Stimulated activated CD4-positive, alpha-beta T cell treated with anti-CD3 and anti-CD28 coated beads, TNF-alpha, amount 100 ng/mL, for 4 hours (primary cell): Measurements from ENCODE around the gene LRRC63.
"Not testable (repeated sequence)": the region's sequence is repeated elsewhere in the genome, so short reads cannot be mapped to it uniquely, and the experiment has no call there.

Experiments used
- DNase-seq, 3 experiments: peaks; one replicate each; pipeline ENCODE4 v3.0.0-alpha.2; 2020; ENCODE audit warnings: low read depth in 3 of 3

Gene LRRC63, protein sequence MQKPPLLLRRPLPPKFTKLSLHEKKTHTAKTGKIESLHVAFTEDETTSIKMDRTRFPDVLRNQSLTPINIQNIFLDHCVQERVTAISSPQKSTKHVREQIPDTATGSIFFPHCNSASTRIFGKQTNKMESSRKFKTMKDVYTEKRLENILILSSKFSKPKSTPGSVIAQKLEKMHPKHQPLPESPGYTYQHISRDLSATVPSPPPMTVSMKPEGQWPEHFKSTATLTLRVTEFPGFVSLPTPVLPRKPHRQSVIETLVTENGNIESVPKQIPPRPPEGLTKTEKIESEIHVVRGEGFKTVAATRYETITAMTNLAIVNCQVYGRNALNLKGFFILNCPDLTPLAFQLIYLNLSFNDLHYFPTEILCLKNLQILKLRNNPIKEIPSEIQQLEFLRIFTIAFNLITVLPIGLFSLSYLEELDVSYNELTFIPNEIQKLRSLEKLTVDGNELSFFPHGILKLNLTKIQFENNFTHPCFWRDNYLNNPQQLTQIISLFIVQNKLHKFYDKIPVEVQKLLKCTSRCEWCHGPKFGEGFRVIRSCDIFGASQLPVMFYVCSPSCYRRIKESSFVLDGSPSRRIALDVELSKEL

DNA sequence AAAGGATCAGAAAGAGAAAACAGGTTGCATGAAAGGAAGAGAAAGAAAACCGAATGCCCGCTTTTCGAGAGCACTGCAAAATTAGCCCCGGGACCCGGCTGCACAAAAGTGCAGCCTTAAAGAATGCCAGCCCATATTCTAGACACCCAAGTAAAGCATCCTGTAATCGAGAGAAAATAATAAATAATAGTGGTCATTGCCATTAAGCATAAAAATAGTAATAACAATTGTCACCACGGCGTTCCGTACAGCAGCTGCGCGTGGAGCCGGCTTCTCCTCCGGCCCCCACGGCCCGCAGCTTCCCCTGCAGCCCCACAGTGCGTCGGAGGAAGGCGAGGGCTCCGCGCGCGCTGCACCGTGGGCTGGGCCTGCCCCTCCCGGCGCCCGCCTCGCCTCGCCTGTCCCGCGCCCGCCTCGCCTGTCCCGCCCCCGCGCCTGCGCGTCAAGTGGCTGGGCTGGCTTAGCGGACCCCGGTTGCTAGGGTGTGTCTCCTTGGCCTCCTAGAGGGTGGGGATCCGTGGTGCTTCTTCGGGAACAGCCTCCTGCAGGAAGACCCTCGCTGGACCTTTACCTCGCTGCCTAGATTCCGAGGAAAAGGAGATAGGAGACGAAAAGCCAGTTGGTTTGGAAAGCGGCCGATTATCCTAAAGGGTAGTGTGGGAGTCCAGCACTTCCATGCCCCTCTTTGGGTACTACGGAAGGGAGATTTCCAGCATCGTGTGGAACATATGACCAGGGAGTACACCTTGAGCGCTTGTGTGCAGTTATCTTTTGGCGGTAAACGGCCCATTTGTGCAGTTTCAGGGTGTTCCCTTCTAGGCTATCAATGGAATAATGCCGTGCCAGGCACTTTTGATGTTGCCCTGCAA lies at the start of gene LRRC63:
TSS of gene LRRC63 (plus strand) at position 446 of the 869 bp plus-strand sequence. CDS start 1,107 bp downstream, outside the sequence.
- peak; percentile 67 to 70 (median 68) for DNase-seq

DNA sequence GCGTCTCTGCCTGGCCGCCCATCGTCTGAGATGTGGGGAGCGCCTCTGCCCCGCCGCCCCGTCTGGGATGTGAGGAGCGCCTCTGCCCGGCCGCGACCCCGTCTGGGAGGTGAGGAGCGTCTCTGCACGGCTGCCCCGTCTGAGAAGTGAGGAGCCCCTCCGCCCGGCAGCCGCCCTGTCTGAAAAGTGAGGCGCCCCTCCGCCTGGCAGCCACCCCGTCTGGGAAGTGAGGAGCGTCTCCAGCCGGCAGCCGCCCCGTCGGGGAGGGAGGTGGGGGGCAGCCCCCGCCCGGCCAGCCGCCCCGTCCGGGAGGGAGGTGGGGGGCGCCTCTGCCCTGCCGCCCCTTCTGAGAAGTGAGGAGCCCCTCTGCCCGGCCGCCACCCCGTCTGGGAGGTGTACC lies 49.0 kb upstream of the LRRC63 start:
- not testable (repeated sequence) for DNase-seq

DNA sequence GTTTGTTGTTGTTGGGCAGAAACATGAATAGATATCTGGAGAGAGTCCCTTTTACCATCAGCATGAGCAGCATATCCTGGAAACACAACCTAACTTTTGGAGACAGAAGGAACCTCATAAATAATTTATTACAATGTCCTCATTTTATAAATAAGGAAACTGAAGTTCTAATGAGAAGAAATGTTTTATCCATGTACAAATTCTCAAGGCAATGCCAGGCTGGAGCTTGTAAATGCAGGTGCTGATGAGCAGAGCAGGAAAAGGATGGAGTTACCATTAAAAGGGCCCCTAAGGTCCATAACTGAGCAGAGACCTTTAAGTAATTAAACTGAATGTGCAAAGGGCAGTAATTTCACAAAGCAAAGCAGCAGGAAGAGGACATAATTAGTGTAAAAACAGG lies 47.1 kb upstream of the LRRC63 start:
- DNase-seq: no peak

DNA sequence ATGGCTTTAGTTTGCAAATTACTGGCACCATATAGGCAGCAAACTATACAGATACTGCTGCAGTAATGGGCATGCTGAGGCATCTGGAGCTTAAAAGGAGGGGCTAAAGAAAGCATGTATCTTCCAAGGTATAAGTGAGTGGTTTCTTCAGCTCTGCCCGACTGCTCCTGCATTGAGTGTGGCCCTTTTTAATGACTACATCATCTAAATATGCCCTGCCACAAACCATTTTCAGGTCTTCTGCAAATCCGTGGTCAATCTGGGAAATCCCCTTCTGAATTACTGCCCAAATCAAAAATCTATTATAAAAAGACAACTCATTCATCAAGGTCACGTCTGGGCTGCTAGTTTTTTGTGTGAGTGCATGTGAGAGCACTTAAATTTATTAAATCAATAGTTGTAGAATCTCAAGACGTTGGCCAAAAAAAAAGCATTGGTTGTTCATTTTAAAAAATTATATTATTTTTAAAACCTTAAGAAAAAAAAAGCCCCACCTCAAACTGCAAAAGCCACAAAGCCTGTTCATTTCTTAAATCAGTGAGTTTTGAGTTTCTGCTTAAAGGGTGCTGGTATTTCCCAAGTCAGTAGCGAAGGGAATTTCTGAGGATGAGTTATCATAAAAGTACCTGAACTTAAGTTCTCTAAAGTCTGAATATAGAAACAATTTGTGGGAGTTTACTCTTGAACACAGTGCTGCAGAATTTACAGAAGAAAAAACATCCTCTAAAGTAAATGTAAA lies 46.1 kb upstream of the LRRC63 start:
- no peak for DNase-seq

DNA sequence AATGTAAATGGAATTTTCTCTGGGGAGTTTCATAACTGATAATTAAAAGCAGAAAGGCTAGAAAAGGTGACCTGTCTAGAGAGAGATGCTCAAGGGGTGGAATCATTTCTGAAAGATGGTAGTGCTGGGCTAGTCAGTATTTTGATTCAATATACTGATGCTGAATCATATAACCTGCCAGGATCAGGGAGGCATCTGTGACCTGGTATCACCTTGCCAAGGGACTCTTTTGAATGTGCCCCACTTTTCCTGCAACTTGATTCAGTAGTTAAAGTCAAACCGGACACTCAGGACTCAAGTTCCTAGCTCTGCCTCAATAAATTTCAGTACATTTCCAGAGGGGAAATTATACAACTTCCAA lies 45.5 kb upstream of the LRRC63 start:
- no peak for DNase-seq

DNA sequence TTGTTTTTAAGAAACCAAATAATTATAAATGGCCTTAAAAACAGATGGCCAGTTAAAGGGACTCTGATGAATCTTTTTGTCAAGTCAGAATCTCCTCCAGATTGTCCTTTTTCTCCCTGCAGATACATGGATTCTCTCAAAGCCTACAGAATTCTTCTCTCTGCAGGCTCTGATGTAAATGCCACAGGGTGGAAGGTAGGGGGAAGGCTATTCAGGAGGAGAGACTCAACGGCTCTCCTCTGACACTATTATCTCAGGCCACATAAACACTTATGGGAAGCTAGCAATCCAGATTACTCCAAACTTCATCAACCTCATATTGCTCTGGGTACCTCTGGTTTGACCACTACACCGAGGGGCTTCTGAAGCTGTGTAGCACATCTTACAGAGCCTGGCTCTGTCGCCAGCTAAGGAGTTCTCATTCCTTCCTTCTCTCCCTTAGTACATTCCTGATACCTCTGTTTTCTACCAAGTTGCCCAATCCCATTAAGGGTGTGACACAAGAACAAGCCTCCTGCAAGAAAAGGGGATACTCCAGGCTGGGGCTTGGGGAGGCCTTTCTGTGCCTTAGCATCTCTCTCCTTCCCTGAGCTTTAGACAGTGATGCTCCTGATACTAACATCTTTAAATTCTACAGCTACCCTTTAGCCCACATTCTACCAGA lies 44.6 kb upstream of the LRRC63 start:
- DNase-seq: no peak

DNA sequence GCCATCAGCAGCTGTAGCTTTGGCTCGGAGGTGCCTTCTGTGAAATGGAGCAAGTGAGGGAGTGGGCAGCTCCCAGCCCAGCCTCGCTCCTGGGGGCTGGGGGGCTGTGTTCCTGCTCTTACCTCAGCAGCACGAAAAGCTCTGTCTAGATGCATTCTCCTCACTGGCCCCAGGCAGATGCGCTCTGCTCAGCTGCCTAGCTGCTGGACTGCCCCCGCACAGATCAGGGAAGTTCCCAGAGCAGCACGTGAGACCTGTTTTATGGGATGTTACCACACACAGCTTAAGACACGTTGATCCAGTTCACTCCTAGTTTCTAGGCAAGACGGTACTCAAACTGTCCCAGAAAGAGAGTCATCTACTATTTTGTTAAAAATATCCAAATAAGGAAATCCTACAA lies 43.4 kb upstream of the LRRC63 start:
- no peak for DNase-seq

DNA sequence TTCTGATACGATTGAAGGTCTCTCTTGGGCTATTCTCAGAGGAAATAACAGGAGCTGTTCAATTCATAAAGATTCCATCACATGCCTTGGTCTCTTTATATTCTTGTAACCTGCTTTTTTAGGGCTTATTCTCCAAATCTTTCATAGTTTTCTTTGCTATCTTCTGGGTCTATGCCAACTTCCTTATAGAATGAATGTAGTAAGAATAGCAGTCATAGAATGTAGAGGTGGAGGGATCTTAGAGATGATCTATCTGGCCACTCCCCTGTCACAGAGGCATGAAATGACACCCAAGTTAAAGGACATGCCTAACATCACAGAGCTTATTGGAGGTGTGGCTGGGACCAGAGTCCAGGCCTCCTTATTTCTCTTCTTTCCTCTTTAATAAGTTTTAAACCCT lies 42.9 kb upstream of the LRRC63 start:
- DNase-seq: no peak

DNA sequence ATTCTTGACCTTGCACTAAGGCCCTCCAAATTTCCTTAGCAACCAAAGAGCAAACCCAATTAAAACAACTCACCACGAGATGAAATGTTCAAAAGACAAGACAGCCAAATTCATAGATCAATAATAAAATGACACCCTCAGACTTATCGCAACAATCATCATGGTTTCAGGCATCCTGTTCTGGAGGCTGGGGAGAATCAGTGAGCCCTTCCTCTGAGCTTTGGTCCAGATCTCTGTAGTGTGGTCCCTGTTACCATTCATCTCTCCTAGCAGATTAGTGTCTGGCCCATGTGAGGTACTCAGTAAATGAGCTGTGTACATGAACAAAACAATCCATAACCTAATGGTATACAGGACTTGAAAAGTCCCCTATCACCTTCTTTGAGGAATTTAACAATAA lies 42.0 kb upstream of the LRRC63 start:
- DNase-seq: no peak

DNA sequence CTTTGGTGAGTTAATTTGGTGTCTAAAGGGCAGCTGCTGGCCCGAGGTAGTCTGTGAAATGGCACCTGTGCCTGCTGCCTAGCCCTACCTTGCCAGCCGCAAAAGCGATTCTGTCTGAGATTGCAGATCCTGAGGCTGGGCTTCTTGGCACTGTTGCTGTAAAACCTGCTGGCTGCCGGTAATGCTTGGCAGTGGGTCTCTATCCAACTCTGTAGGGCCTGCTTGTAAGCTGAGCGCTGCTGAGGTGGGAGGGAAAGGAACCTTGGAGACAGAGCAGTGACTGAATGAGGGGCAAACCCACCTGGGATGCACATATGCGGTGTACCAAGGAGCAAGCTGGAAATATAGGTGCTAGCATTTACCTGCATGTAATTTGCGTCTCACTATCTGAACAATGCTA lies 41.5 kb upstream of the LRRC63 start:
- DNase-seq: no peak

DNA sequence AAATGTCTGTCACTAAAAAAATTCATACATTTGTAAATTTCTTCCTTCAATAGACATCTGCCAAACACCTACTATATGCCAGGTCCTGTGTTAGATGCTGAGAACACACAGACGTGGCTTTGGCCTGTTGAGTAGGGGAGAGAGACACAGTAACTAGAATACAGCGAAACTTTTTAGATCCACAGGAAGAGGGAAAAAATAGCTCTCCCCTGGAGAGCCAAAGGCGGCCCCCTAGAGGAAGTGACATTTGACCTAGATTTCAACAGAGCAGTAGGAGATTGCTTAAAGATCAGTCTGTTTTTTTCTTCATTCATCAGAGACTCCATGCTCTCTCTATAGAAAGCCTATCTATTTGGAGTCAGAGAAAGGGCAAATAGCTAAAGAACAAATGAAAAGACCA lies 41.0 kb upstream of the LRRC63 start:
- no peak for DNase-seq

DNA sequence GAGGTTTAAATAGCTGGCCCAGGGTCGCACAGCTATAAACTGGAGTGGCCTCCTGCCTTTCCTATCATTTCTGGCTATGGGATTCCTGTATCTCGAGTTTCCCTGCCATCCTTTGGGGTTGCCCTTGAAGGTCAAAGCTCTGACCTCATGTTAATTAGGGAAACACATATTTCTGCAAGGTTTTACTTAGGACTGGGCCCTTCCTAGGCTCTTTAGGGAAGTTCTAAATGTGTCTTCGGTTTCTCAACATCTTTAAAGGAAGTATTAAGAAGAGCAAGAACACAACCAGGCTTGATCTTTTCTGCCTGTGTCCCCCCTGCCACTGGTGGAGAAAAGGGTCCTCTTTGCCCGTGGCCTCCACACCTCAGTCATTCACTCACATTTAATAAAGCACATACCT lies 40.5 kb upstream of the LRRC63 start:
- DNase-seq: no peak

DNA sequence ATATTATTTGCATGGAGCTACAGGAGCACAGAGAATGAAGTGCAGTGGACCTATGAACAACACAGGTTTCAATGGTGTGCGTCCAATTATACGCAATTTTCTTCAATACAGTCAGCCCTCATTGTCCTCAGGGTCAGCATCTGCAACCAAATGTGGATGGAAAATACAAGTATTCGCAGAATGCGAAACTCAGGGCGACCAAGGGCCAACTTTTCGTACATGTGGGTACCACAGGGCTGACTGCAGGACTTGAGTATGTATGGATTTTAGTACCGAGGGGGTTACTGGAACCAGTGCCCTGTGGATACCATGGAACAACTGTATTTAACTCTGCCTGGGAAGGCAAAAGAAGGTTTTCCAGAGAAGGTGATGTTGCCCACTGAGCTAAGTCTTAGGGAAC lies 40.0 kb upstream of the LRRC63 start:
- DNase-seq: no peak

DNA sequence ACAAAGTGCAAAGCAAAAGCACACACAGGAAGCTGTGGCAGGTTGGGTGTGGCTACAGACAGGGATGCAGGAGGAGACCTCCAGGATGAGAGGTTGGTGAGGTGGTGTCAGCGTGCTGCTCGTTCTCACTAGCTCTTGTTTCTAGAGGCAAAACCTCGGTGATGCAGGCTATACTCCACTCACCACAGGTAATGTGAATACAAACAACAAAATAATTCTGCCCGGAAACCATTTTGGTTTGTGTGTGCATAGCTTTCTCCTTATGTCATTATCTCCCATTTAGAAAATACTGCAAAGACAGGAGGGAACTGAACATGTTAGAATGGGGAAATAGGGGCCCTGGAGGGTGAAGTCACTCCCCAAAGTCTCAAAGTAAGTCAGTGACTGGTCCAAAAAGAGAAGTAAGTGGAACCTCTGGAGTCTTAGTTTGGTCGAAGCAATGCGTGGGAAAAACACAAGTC lies 39.2 kb upstream of the LRRC63 start:
- DNase-seq: no peak

DNA sequence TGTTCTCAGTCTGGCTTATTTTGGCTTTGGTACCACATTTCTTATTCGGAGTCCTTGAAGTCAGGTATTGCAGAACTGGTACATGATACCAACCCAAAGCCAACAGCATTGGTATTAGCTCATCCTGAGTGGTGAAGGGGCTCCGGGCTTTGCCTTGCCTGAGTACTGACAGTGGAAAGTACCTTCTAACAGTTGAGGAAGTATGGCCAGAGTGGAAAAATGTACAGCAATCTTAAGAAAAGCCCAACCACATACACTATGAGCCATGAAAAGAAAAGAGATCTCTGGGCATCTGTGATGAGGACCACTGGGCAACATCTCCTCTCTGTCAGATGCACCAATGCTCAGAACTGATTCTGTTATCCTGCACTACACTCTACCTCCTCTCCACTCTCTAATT lies 38.1 kb upstream of the LRRC63 start:
- no peak for DNase-seq

DNA sequence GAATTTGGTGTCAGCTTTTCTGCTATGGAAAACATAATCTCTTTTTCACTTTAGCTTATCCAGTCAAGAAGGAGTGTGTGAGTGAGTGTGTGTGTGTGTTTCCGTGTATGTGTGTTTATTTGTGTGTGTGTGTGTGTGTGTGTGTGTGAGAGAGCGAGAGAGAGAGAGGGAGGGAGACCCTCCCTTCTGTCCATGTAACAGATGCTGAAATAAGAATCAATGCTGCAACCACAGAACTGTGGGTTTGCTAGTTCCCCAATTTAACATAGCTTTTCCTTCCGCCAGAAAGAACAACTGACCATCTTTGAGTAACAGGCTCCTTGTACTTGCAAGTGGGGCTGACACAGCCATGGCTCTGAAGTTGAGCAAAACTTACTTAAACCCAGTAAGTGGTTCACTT lies 35.0 kb upstream of the LRRC63 start:
- DNase-seq: no peak

DNA sequence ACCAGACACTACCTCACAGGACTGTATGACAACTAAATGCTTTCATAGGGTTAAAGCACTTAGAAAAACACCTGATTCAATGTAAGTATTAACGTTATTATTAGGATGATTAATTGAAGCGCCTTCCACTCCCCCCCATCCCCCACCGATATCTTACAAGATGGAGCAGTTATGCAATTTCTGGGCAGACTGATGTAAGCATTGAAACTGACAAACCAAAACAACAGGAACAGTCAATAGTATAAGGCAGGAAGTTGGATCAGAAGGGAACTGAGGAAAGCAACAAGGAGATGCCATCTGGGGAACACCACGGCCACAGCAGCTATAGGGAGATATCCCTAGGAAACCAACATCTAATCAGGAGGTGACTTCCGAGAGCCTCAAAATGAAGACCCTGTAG lies 33.6 kb upstream of the LRRC63 start:
- no peak for DNase-seq

DNA sequence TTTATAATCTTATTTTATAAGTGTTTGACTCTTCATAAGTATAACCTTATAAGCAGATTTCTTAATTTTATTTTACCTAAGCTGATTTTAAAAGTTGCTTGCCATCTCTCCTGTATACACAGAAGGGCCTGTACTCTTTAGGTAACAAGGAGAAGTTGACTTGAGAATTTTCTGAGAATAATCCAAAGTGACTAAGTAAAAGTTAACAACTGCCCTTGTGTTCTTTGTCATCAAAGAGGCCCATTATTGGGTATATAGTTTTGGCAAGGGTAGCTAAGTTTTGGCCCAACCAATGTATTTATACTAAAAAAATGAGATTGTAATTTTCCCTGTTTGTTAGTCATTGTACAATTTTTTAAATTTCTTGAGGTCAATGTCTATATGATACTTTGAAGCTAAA lies 32.9 kb upstream of the LRRC63 start:
- DNase-seq: no peak

DNA sequence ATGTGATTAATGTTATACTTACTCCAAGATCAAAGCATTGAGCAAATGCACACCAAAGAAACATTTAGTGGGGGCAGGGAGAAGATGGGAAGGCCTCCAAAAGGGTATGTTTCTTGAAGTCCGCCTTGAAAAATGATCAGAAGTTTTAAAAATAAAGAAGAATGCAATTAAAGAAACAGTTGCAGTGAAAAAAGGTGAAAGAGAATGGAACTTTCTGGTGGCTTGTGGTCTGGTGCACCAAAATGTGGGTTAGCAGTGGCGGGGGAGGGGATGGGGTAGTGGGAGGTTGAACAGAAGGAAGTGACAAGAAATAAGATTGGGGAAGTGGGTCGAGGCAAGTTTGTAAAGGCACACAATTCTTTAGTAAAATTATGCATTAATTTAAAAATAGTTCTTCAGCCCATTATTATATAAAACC lies 32.2 kb upstream of the LRRC63 start:
- peak; percentile 47 to 66 (median 66) for DNase-seq

DNA sequence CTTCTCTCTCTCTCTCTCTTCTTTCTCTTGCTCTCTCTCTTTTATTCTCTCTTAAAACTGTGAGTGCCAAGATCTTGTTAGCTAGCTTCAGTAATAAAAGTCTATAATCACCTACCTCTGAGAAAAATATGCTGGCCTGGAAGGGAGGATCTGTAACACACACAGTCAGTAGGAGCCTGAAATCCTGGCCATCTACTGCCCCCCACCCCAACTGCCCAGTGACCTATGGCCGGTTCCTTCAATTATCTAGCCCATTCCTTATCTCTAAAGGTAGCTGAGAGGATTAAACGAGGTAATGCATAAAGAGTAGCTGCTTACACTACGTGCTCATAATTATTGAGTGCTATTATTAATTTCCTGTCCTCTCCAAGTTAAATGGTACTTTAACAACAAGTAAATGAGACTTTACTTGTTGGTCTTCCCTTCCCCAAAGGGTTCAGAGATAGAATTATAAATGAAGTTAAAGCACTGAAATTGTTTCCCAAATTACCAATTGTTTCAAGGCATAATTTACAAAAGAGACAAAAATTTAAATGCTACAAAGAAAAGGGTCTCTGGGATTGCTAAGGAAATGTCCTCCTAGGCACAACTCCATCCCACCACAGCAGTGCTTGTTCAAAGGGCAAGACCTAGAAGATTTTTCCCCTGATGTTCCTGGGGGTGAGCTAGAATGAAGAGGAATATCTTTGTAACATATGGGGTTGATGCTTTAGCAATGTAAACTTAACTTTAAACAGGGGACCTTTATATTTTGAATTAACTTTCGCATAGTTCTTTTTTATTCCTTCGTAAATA lies 31.6 kb upstream of the LRRC63 start:
- DNase-seq: no peak
